ENCODE data around the gene ALOX5AP.

The ALOX5AP gene

GRCh38 chr13:30800107-30800506, 64.8 kb downstream of the ALOX5AP start:
- no peak for DNase-seq

DNA sequence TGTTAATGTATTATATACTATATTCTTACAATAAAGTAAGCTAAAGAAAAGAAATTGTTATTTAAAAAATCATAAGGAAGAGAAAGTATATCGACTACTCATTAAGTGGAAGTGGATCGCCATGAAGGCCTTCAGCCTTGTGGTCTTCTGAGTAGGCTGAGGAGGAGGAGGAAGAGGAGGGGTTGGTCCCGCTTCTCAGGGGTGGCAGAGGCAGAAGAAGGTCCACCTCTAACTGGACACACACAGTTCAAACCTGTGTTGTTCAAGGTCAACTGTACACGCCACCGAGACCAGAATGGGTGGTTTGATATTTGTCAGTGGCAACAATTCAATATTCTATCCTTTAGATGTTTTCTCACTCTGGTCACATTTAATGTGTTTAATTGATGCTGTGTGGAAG, 67.2 kb downstream of the ALOX5AP start:
- DNase-seq, result no peak

DNA sequence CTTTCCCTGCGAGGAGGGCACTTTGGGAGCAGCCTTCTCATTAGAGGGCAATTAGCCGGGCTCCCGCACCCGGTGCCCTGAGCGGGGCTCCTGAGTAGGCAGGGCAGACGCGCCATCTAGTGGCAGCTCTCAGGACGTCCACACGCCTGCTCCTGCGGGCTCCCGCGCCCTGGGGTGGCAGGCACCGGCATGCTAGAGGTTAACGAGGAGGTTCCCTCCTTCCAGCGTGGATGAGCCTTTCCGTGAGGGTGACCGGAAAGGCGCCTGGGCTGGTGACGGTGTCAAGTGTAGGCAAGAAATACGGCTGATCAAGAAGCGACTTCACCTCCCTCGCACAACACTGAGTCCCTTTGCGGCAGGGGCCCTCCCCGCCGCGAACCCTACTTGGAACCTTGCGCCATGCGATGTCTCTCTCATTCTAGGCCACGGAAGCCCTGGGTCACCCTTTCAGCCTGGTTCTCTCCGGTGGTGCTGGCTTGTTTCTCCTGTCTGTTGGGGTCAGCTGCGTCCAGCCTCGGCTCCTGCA, 67.7 kb downstream of the ALOX5AP start:
- DNase-seq, result peak; percentile 82

- no peak for DNase-seq
Measured at GRCh38 chr13:30803749-30804148, 68.4 kb downstream of the ALOX5AP start.

DNA sequence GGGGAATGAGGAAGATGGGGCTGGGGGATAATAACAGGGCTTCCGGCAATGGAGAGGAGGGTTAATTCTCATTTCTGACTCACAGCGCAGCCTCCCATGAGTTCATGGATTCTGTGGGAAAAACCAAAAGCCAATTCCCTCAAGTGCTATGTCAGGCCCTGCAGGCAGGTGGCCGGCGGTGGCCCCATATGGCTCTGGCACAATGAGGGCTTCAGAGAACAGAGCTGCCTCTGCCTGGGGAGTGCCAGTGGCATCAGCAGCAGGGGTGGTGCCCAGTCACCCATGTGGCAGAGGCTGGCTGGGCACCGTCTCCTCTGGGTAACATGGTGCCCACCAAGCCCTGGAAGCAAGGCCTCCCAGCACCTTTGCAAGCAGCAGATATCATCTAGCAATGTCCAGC, 69.1 kb downstream of the ALOX5AP start:
- DNase-seq, result no peak

- no peak for DNase-seq
Measured at GRCh38 chr13:30805132-30805537, 69.8 kb downstream of the ALOX5AP start.

DNA sequence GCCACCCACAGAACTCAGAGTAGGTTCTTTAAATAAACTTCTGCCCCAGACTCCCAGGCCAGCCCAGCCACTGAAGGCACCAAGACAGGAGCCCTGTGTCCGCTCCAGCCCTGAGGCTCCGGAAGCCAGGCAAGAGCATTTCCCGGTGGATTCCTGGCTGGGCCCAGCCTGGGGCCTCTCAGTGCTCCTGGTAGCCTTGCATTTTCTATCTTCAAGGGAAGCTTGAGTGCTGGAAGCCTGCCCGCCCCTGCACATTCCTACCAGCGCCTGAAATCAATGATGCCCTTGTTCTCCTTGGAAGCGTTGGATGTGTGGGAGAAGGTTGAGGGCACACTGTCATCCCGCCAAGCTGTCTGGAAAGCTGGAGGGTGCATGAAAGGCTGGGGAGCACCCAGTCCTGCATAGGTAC, 70.3 kb downstream of the ALOX5AP start:
- no peak for DNase-seq

- DNase-seq, result no peak
Measured at GRCh38 chr13:30806784-30807183, 71.4 kb downstream of the ALOX5AP start.

DNA sequence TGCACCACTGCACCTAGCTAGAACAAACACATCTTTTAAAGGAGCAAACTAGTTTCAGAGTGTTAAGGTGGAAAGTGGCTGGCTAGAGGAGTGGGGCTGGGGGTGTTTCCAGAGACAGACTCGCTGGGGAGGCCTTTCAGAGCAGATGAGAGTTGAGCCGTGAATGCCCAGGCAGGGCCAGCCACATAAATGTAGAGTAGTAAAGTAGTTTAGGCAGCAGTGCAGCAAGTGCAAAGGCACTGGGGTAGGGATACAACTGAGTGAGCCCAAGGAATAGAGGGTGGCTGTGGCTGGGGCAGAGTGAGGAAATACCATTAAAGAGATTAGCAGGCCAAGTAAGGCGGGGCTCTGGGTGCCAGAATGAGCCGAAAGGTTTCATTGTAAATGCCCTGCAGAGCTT, 72.0 kb downstream of the ALOX5AP start:
- no peak for DNase-seq

GRCh38 chr13:30808600-30808999, 73.3 kb downstream of the ALOX5AP start:
- DNase-seq, result no peak

- DNase-seq, result no peak
Measured at GRCh38 chr13:30809787-30810186, 74.4 kb downstream of the ALOX5AP start.

GRCh38 chr13:30810261-30810701, 74.9 kb downstream of the ALOX5AP start:
- no peak for DNase-seq

DNA sequence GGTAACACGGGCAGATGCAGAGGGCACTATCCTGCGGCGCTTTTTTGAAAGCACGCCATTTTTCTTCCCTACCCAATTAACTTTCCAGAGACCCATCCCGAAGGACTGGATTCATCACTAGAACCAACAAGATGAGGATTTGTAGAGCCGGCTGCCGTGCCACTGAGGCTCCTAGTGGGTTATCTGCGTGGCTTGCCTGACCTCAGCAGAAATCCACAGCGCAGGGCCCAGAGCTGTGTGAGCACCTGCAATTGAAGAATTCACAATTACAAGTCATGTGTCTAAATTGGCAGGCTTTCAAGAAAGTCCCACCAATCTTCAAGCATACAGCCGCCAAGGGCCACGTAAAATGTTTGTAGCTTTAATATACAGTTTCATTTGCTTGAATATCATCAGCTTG, 75.5 kb downstream of the ALOX5AP start:
- DNase-seq, result no peak
